GM13976 (cell line): ENCODE data around the gene MPRIP.
"Not testable (repeated sequence)": the region's sequence is repeated elsewhere in the genome, so short reads cannot be mapped to it uniquely, and the experiment has no call there.

Experiments
- DNase-seq: peaks from one replicate; pipeline ENCODE4 v3.0.0; 2012; ENCODE audit warnings: low spot score
- in situ Hi-C: fragments of 300-500 bp; cut with MboI; formaldehyde crosslinking; loops from one replicate; pipeline ENCODE4 v1.12.0; 2022; ENCODE audit warnings: low sequenced_read_pairs, mixed read lengths, inconsistent platforms; ENCODE audit not compliant: unreplicated experiment
- TF ChIP-seq, protein P1 (sequence below): IDR thresholded peaks from 2 replicates; pipeline ENCODE4 v1.5.1; 2012; ENCODE audit warnings: borderline replicate concordance, mild to moderate bottlenecking; ENCODE audit not compliant: insufficient read depth; ENCODE audit errors: extremely low read depth, missing control alignments, control extremely low read depth

The MPRIP gene

DNA sequence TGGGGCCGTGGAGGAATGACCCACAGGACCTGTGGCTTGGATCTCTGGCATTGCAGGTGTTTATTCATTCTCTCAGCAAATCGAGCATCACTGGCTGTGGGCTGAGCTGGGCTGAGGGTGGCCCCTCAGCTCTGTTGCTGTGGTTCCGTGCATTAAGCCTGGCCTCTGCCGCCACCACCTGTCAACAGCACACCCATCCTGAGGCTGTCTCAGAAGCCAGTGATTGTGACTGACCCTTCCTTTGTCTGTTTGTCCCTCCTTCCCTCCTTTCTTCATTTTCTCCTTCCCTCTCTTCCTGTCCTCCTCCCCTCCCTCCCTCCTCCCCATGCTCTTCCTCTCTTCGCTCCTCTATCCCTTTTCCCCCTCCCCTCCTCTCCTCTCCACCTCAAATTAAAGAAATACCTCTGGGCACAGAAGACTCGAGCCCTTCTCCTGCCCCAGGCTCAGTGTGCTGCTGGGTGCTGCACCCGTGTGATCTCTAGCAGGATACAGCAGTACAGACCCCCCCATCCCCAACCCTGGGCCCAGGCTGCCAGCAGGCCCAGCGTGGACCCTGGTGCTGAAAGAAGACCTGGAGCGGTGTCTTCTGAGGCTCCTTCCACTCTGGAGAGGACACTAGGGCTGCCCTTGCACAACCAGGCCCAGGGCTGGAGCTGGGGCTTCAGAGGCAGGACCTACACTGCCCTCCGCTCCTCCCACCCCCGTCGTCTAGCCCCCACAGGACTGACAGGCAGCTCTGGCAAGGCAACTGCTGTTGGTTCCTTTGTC, 88.0 kb downstream of the MPRIP start:
- DNase-seq = no peak
- TF ChIP-seq, protein P1, sequence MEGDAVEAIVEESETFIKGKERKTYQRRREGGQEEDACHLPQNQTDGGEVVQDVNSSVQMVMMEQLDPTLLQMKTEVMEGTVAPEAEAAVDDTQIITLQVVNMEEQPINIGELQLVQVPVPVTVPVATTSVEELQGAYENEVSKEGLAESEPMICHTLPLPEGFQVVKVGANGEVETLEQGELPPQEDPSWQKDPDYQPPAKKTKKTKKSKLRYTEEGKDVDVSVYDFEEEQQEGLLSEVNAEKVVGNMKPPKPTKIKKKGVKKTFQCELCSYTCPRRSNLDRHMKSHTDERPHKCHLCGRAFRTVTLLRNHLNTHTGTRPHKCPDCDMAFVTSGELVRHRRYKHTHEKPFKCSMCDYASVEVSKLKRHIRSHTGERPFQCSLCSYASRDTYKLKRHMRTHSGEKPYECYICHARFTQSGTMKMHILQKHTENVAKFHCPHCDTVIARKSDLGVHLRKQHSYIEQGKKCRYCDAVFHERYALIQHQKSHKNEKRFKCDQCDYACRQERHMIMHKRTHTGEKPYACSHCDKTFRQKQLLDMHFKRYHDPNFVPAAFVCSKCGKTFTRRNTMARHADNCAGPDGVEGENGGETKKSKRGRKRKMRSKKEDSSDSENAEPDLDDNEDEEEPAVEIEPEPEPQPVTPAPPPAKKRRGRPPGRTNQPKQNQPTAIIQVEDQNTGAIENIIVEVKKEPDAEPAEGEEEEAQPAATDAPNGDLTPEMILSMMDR = no peak
- in situ Hi-C loops = no loop called here

DNA sequence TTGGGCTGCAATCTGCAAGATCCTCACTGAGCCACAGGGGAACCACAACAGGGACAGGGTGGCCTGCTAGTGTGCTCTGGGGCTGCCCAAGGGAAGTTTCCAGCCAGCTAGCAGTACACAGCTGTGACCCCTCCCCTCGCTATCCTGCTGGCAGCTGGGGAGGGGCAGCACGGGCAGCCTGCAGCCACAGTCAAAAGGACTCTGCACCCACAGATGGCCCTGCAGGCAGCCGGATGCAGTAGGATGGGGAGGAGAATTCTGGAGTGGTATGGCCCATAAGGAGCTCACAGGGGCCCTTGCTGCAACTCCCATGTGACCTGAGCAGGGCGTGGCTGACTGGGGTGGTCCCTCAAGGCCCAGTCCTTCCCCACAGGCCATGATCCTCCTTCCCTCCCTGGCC, 89.6 kb downstream of the MPRIP start:
- in situ Hi-C loops = no loop called here
- DNase-seq = no peak
- TF ChIP-seq, protein P1 = no peak

DNA sequence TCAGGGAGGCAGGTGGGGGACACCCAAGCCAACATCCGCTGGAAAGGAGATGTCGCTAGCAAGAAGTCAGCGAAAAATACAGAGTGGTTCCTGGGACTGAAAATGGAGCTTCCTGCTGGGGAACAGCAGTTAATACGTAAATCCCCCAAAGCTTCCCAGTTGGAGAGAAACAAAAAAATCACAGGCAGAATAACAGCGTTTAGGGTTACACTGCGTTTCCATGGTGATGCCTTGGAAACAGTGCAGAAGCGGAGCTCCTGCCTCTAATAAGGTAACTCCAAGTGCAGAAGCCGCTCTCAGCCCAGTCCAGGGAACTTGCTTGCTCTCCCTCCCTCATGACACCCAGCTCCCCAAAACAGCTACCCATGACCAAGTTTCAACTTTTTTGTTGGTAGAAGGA, 90.5 kb downstream of the MPRIP start:
- in situ Hi-C loops = no loop called here
- TF ChIP-seq, protein P1 = no peak
- DNase-seq = no peak

DNA sequence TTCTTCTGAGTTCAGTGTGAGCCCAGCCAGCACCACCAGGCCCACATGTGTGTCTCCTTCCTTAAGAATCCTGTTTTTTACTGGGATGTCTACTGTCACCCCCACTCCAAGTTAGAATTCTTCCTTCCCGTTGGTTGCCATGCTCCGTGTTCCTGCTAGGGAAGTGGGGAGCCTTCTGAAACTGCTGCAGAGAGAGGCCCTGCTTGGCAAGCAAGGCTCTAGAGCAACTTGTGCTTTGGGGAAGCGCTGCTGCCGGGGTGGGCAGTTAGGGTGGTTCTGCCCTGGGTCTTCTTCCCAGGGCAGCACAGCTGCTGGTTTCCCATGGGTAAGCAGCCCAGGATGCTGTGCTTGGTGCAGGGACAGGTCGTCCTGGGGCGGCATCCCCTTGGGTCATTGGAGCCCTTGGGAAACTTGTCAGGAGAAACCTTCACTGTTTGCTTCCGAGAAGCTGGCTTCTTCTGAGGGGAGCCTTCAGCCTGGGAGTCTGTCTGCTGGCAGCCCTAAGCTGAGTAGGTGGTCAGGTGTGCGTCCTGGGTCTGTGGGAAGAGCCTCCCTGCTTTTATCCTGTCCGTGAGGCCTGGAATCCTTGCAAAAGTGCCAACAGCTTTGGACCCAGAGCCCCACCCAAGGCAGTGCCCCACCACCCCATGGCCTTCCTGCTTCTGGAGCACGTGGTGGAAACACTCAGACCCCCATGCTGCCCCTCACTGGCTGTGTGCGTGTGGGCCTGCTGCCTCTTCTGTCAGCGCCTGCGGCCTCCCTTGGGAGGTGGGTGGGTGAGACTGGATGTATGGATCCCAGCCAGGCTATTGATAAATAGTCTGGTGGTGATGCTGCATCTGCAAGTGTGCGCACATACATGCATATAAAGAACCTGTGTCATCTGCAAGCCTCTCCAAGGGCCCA, 92.0 kb downstream of the MPRIP start:
- in situ Hi-C loops = no loop called here
- TF ChIP-seq, protein P1 = no peak
- DNase-seq = no peak

DNA sequence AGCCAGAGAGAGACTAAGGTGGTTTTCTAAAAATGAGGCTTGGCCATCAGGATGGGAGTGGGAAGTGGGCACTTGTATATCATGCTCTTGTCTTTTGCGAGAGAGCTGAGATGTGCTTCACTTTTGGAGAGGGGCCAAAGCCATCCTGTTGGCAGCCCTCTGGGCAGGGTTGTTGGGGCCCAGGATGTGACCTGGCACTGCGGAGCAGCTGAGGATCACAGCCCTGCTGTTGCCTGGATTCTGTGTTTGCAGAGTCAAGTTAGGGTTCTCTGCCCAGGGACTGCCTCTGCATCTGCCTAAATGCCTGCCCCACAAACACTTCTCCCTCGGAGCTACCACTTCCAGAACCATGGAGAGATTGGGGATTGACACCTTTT, 92.7 kb downstream of the MPRIP start:
- in situ Hi-C loops = no loop called here
- no peak for DNase-seq
- TF ChIP-seq, protein P1 = no peak

DNA sequence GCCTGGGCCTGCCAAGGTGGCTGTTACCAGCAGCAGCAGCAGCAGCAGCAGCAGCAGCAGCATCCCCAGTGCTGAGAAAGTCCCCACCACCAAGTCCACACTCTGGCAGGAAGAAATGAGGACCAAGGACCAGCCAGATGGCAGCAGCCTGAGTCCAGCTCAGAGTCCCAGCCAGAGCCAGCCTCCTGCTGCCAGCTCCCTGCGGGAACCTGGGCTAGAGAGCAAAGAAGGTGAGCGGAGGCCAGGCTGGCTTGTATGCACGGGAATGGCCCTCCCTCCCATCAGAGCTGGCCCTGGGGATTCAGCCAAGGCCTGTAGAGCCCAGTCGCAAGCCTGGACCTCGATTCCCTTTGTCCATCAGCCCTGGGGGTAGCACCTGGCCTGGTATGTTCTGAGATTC, 94.0 kb downstream of the MPRIP start:
- in situ Hi-C loops, DNase-seq: not testable (repeated sequence)
